Aorta (tissue), 5 donors: ENCODE results near the gene NPVF. TPM values are rescaled to one million over a fixed set of nuclear protein-coding genes. Genes with fewer than 3 reads are reported as not detected.

ENCODE experiments used
- ATAC-seq: fragments of 200-7000 bp; cut with Tn5 transposase; one replicate; pipeline ENCODE4 v1.9.1; 2022; ENCODE audit warnings: moderate library complexity; ENCODE audit not compliant: low FRiP score
- DNase-seq, 2 donors: peaks; one replicate each; pipeline ENCODE4 v3.0.0-alpha.2; 2020
- H3K27ac ChIP-seq, 2 donors: one replicate each; pipeline ENCODE4 v1.5.1; 2013; ENCODE audit warnings: low read length in 2 of 2, mild to moderate bottlenecking in 2 of 2, moderate library complexity in 2 of 2, control low read depth in 1 of 2, inconsistent platforms in 1 of 2, low read depth in 1 of 2
- H3K27me3 ChIP-seq, 2 donors: one replicate each; pipeline ENCODE4 v1.6.1; 2013; ENCODE audit warnings: control low read depth in 1 of 2, low read length in 1 of 2, mild to moderate bottlenecking in 1 of 2, moderate library complexity in 1 of 2; ENCODE audit not compliant: insufficient read depth in 2 of 2, control insufficient read depth in 1 of 2
- H3K36me3 ChIP-seq, 2 donors: one replicate each; pipeline ENCODE4 v1.6.1; 2013; ENCODE audit warnings: control low read depth in 1 of 2, low read length in 1 of 2, mild to moderate bottlenecking in 1 of 2; ENCODE audit not compliant: insufficient read depth in 2 of 2, control insufficient read depth in 1 of 2
- H3K4me1 ChIP-seq, 2 donors: one replicate each; pipeline ENCODE4 v1.6.1; 2013; ENCODE audit warnings: low read length in 2 of 2, control low read depth in 1 of 2, mild to moderate bottlenecking in 1 of 2, moderate library complexity in 1 of 2; ENCODE audit not compliant: insufficient read depth in 2 of 2, control insufficient read depth in 1 of 2
- H3K4me3 ChIP-seq, 2 donors: one replicate each; pipeline ENCODE4 v1.5.1; 2013; ENCODE audit warnings: low read length in 2 of 2, control low read depth in 1 of 2, mild to moderate bottlenecking in 1 of 2
- H3K9me3 ChIP-seq: one replicate; pipeline ENCODE4 v1.6.1; 2013; ENCODE audit warnings: mild to moderate bottlenecking, low read length; ENCODE audit not compliant: control insufficient read depth
- WGBS, 2 donors: extraction: QIAGEN DNeasy Blood & Tissue Kit; methylation state at CpG; one replicate each; pipeline ENCODE4 v1.1.7; 2013; 5-methylcytosine and 5-hydroxymethylcytosine counted together
- intact Hi-C, 2 donors: fragments of 100-400 bp; cut with DNase I; formaldehyde crosslinking; loops; one replicate each; pipeline versions ENCODE4 v1.14.2 to v1.15.0; 2022
- polyA plus RNA-seq, 2 donors: library from polyadenylated mRNA; stranded (reverse); fragments of 200-250 nt; gene quantifications; one replicate each; pipeline ENCODE4 v1.2.3, GENCODE V29; 2013
- total RNA-seq, 2 donors: library from RNA; stranded (reverse); fragmentation: NEBNext Ultra II Directional; extraction: Animal tissue kit (Norgen Biotek cat#: 25700); gene quantifications; one replicate each; pipeline ENCODE4 v1.2.1, GENCODE V29; 2021
- donor health status: healthy with polysubstance abuse.
- donor health status: Bipolar disorder and iron deficiency.
- donor health status: DM: no; HTN: no; CAD: no.
- donor health status: DM: no; HTN: no; CAD: no.
- donor health status: DM: yes; HTN: yes; CAD: no.

The NPVF gene
- total and polyA plus RNA-seq, 4 donors: not detected

- DNase-seq (no peak), ATAC-seq (no peak)
- no peaks in the 10 kb centered on the region for H3K9me3 ChIP-seq
- no peaks in the 10 kb centered on the region for H3K36me3 ChIP-seq
- no peak overlapping the region for H3K27ac ChIP-seq
- H3K4me3 ChIP-seq: no peak overlapping the region
- 3 to 5% methylated on average over 2 of the region's 2 CpGs for WGBS, 2 donors
- no peaks in the 10 kb centered on the region for H3K4me1 ChIP-seq
- intact Hi-C loops: no loop called here
- H3K27me3 ChIP-seq: no peaks in the 10 kb centered on the region
Measured at GRCh38 chr7:25216837-25217236, 11.4 kb downstream of the NPVF start.

- no peaks in the 10 kb centered on the region for H3K9me3 ChIP-seq
- no peak for DNase-seq
- no peaks in the 10 kb centered on the region for H3K4me1 ChIP-seq
- intact Hi-C loops: no loop called here
- no peak overlapping the region for H3K4me3 ChIP-seq
- ATAC-seq: no peak
- H3K36me3 ChIP-seq: no peaks in the 10 kb centered on the region
- WGBS, 2 donors: 64 to 66% methylated on average over 8 of the region's 8 CpGs
- no peak overlapping the region for H3K27ac ChIP-seq
- H3K27me3 ChIP-seq: no peaks in the 10 kb centered on the region
Measured at GRCh38 chr7:25215694-25216335, 12.5 kb downstream of the NPVF start.

- Histone ChIP-seq H3K36me3 (no peaks in the 10 kb centered on the region), H3K27me3 (no peaks in the 10 kb centered on the region), H3K9me3 (no peaks in the 10 kb centered on the region), H3K27ac (no peak overlapping the region), H3K4me1 (no peaks in the 10 kb centered on the region), H3K4me3 (no peak overlapping the region)
- 71 to 72% methylated on average over 1 of the region's 1 CpG for WGBS, 2 donors
- no peak for ATAC-seq
- intact Hi-C loops: no loop called here
- DNase-seq: no peak
Measured at GRCh38 chr7:25208525-25209221, 19.6 kb downstream of the NPVF start.

- Histone ChIP-seq H3K27ac (no peak overlapping the region), H3K4me1 (no peaks in the 10 kb centered on the region), H3K36me3 (no peaks in the 10 kb centered on the region), H3K9me3 (no peaks in the 10 kb centered on the region), H3K4me3 (no peak overlapping the region), H3K27me3 (no peaks in the 10 kb centered on the region)
- WGBS, 2 donors: 90 to 91% methylated on average over 3 of the region's 3 CpGs
- DNase-seq: no peak
- intact Hi-C loops: no loop called here
- no peak for ATAC-seq
Measured at GRCh38 chr7:25207887-25208286, 20.4 kb downstream of the NPVF start.

GRCh38 chr7:25206765-25207164, 21.5 kb downstream of the NPVF start:
- no peak overlapping the region for H3K27ac ChIP-seq
- WGBS, 2 donors: 80 to 81% methylated on average over 3 of the region's 3 CpGs
- no peak for DNase-seq
- intact Hi-C loops: no loop called here
- H3K4me3 ChIP-seq: no peak overlapping the region
- H3K4me1 ChIP-seq: no peaks in the 10 kb centered on the region
- H3K27me3 ChIP-seq: no peaks in the 10 kb centered on the region
- no peaks in the 10 kb centered on the region for H3K9me3 ChIP-seq
- H3K36me3 ChIP-seq: no peaks in the 10 kb centered on the region
- ATAC-seq: no peak

- H3K27ac ChIP-seq: no peak overlapping the region
- intact Hi-C loops: no loop called here
- H3K27me3 ChIP-seq: no peaks in the 10 kb centered on the region
- DNase-seq (no peak), ATAC-seq (no peak)
- no peaks in the 10 kb centered on the region for H3K9me3 ChIP-seq
- no peak overlapping the region for H3K4me3 ChIP-seq
- no peaks in the 10 kb centered on the region for H3K36me3 ChIP-seq
- 38 to 43% methylated on average over 5 of the region's 5 CpGs for WGBS, 2 donors
- no peaks in the 10 kb centered on the region for H3K4me1 ChIP-seq
Measured at GRCh38 chr7:25196132-25196896, 32.0 kb downstream of the NPVF start.

- no peak for DNase-seq
- Histone ChIP-seq H3K4me3 (no peak overlapping the region), H3K9me3 (no peaks in the 10 kb centered on the region), H3K27me3 (no peaks in the 10 kb centered on the region), H3K36me3 (no peaks in the 10 kb centered on the region), H3K4me1 (no peaks in the 10 kb centered on the region), H3K27ac (no peak overlapping the region)
- WGBS, 2 donors: 84 to 85% methylated on average over 2 of the region's 2 CpGs
- ATAC-seq: no peak
- intact Hi-C loops: no loop called here
Measured at GRCh38 chr7:25194036-25194435, 34.2 kb downstream of the NPVF start.

- H3K27ac ChIP-seq: no peak overlapping the region
Measured at GRCh38 chr7:25192043-25192442, 36.2 kb downstream of the NPVF start.

More at GRCh38 chr7:25192043-25192442, 36.2 kb downstream of the NPVF start:
- no peak for ATAC-seq
- H3K36me3 ChIP-seq: no peaks in the 10 kb centered on the region
- intact Hi-C loops: no loop called here
- H3K27me3 ChIP-seq: no peaks in the 10 kb centered on the region
- no peaks in the 10 kb centered on the region for H3K4me1 ChIP-seq
- DNase-seq: no peak
- no peak overlapping the region for H3K4me3 ChIP-seq
- no peaks in the 10 kb centered on the region for H3K9me3 ChIP-seq
- whole genome bisulfite sequencing, 2 donors: 75 to 78% methylated on average over 3 of the region's 3 CpGs
